ENCODE data around the gene NCS1. TPM values are rescaled to one million over a fixed set of nuclear protein-coding genes. Genes with fewer than 3 reads are reported as not detected.

Gene NCS1
- total RNA-seq, 2 experiments from 2014 or later = 0.17 TPM; not detected in 1

DNA sequence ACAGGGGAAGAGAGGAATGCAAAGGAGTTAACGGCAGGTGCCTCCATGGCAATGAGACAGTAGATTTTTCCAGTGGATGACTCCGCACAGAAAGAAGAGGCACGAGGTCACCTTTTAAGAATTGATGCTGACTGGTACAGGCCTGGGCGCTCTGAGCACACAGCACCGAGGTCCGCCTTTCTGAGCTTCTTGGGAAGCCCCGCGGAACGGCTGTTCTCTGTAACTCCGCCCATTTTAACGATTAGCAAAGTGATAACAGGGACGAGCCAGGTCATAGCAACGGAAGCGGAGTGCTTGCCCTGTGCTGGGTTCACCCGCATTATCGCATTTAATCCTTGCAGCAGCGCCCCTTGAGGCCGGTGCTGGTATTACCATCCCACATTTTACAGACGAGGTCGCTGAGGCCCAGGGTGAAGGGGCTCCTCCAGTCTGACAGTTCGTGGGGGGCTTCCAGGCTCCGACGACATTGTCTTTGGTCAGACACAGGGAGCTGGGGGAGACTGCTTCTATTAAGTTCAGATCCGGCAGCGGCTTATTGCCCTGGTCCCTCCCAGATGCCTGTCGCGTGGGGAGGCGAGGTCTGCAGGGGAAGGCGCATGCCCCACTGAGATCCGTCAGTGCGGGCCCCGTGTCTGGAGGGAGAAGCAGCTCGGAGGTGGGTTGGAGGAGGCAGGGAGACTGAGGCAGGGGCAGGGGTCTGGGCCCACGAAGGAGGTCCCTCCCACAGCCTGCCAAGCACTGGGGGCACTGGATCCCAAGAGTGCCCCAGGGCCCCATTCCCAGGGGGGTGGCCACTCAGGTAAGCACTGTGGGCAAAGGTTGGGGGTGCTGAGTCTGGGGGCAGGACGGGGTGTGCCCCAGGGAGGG lies 71.0 kb downstream of the NCS1 start:
- Mint-ChIP-seq H3K4me1 (ENCODE audit: low read depth) (peaks cover 27% of the 10 kb centered on the region), H3K9me3 (no peaks in the 10 kb centered on the region), H3K36me3 (ENCODE audit: low read depth) (no peaks in the 10 kb centered on the region), H3K27me3 (no peaks in the 10 kb centered on the region), H3K4me3 (peak overlapping the region; percentile 57), H3K27ac (no peak overlapping the region)
- DNase-seq (peak; percentile 64 to 88 (median 80)), ATAC-seq (ENCODE audit: poor library complexity) (peak; percentile 85)
- TF ChIP-seq, protein P1, sequence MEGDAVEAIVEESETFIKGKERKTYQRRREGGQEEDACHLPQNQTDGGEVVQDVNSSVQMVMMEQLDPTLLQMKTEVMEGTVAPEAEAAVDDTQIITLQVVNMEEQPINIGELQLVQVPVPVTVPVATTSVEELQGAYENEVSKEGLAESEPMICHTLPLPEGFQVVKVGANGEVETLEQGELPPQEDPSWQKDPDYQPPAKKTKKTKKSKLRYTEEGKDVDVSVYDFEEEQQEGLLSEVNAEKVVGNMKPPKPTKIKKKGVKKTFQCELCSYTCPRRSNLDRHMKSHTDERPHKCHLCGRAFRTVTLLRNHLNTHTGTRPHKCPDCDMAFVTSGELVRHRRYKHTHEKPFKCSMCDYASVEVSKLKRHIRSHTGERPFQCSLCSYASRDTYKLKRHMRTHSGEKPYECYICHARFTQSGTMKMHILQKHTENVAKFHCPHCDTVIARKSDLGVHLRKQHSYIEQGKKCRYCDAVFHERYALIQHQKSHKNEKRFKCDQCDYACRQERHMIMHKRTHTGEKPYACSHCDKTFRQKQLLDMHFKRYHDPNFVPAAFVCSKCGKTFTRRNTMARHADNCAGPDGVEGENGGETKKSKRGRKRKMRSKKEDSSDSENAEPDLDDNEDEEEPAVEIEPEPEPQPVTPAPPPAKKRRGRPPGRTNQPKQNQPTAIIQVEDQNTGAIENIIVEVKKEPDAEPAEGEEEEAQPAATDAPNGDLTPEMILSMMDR (IDR thresholded peaks at IDR 0.05) = peak; percentile 98
- intact Hi-C loops (cut with DNase I, micrococcal nuclease) = no loop called here
- Histone ChIP-seq H3K4me3 (ENCODE audit: low read length) (peak overlapping the region; percentile 25), H3K27ac (ENCODE audit: low read depth in 1 of 2, low read length in 2 of 2) (no peak overlapping the region), H3K4me1 (ENCODE audit: insufficient read depth, low read length) (peaks cover 30% of the 10 kb centered on the region), H3K9me3 (ENCODE audit: control insufficient read depth in 1 of 2, insufficient read depth in 1 of 2, low read length in 2 of 2) (no peaks in the 10 kb centered on the region), H3K36me3 (ENCODE audit: insufficient read depth, low read length) (no peaks in the 10 kb centered on the region), H3K27me3 (ENCODE audit: control insufficient read depth in 1 of 2, insufficient read depth in 2 of 2, low read length in 2 of 2) (no peaks in the 10 kb centered on the region)
- CTCF ChIA-PET = no interaction called here
- POLR2A ChIA-PET = no interaction called here

DNA sequence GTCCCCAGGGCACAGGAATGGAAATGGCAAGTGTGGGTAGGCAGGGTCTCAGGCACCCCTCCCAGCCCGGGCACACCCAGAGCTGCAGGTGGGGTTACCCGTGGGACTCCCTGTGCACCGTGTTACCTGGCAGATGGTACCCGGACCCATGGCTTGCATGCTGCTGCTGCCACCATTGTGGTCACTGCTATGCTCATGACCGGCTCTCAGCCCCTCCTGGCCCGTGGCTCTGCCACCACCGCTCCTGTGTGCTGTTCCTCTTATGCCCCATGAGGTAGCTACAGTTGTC lies 71.6 kb downstream of the NCS1 start:
- DNase-seq (no peak), ATAC-seq (ENCODE audit: poor library complexity) (no peak)
- ChIA-PET POLR2A (no interaction called here), CTCF (no interaction called here)
- H3K36me3 Mint-ChIP-seq (ENCODE audit: low read depth) = no peaks in the 10 kb centered on the region
- H3K4me1 ChIP-seq (ENCODE audit: insufficient read depth, low read length) = peaks cover 30% of the 10 kb centered on the region
- H3K27me3 ChIP-seq (ENCODE audit: control insufficient read depth in 1 of 2, insufficient read depth in 2 of 2, low read length in 2 of 2) = no peaks in the 10 kb centered on the region
- H3K9me3 Mint-ChIP-seq = no peaks in the 10 kb centered on the region
- H3K27ac Mint-ChIP-seq = no peak overlapping the region
- H3K27ac ChIP-seq (ENCODE audit: low read depth in 1 of 2, low read length in 2 of 2) = no peak overlapping the region
- no peak overlapping the region for H3K4me3 ChIP-seq (ENCODE audit: low read length)
- H3K4me3 Mint-ChIP-seq = no peak overlapping the region
- H3K4me1 Mint-ChIP-seq (ENCODE audit: low read depth) = peaks cover 27% of the 10 kb centered on the region
- no peaks in the 10 kb centered on the region for H3K27me3 Mint-ChIP-seq
- TF ChIP-seq, protein P1 (IDR thresholded peaks at IDR 0.05) = no peak
- no peaks in the 10 kb centered on the region for H3K9me3 ChIP-seq (ENCODE audit: control insufficient read depth in 1 of 2, insufficient read depth in 1 of 2, low read length in 2 of 2)
- intact Hi-C loops (cut with DNase I, micrococcal nuclease) = no loop called here
- no peaks in the 10 kb centered on the region for H3K36me3 ChIP-seq (ENCODE audit: insufficient read depth, low read length)

DNA sequence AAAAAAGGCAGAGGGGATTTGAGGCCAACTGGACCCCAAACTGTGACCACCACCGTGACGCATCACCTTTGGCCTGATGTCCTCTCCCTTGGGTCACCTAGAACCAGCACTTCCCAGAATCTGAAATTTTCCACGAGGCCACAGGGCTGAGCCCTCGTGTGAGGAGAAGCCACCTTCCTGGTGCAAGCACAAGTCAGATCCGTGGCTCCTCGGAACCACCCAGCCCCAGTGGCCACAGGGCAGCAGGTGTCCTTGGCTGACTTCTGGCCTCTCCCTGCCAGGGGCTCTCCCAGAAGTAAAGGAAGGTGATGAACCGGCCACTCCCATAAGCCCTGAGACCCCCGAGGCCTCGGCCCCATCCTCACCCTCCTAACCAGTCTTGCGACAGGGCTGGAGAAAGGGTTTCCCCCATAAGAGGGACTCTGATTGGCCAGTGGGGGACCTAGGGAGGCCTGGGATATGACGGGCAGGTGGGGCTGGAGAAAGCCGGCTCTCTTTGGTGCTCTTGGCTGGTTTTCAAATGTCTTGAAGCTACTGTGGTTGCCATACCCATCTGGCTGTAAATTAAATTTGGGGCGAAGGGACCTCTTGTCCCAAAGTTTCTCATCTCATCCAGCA lies 72.5 kb downstream of the NCS1 start:
- no peaks in the 10 kb centered on the region for H3K27me3 ChIP-seq (ENCODE audit: control insufficient read depth in 1 of 2, insufficient read depth in 2 of 2, low read length in 2 of 2)
- ATAC-seq (ENCODE audit: poor library complexity) = no peak
- peaks cover 24% of the 10 kb centered on the region for H3K4me1 Mint-ChIP-seq (ENCODE audit: low read depth)
- CTCF ChIA-PET = no interaction called here
- no peaks in the 10 kb centered on the region for H3K9me3 Mint-ChIP-seq
- H3K27ac Mint-ChIP-seq = no peak overlapping the region
- H3K4me3 ChIP-seq (ENCODE audit: low read length) = no peak overlapping the region
- TF ChIP-seq, protein P1 (IDR thresholded peaks at IDR 0.05) = no peak
- H3K4me3 Mint-ChIP-seq = no peak overlapping the region
- DNase-seq = no peak
- H3K27me3 Mint-ChIP-seq = no peaks in the 10 kb centered on the region
- no peak overlapping the region for H3K27ac ChIP-seq (ENCODE audit: low read depth in 1 of 2, low read length in 2 of 2)
- peaks cover 28% of the 10 kb centered on the region for H3K4me1 ChIP-seq (ENCODE audit: insufficient read depth, low read length)
- H3K36me3 Mint-ChIP-seq (ENCODE audit: low read depth) = no peaks in the 10 kb centered on the region
- POLR2A ChIA-PET = no interaction called here
- intact Hi-C loops (cut with DNase I, micrococcal nuclease) = no loop called here
- H3K9me3 ChIP-seq (ENCODE audit: control insufficient read depth in 1 of 2, insufficient read depth in 1 of 2, low read length in 2 of 2) = no peaks in the 10 kb centered on the region
- no peaks in the 10 kb centered on the region for H3K36me3 ChIP-seq (ENCODE audit: insufficient read depth, low read length)

Data from CD4-positive, alpha-beta T cell (primary cell).